ENCODE measurements around the gene PILRB.

PILRB gene

DNA sequence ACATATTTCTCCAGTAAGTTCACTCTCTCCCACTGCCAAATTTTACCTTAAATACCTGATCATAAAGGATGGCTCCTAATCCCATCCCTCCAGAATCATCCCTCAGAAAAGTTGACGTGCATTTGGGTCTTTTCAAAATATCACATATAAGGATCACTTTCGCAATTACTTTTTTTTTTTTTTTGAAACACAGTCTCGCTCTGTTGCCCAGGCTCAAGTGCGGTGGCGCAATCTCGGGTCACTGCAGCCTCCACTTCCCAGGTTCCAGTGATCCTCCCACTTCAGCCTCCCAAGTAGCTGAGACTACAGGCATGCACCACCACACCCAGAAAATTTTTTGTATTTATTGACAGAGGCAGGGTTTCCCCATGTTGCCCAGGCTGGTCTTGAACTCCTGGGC is 53.2 kb downstream of the PILRB start:
- no peak for DNase-seq

- no peak for DNase-seq
Measured at GRCh38 chr7:100413346-100413745, 55.4 kb downstream of the PILRB start.

GRCh38 chr7:100413889-100414288 is 56.0 kb downstream of the PILRB start:
- DNase-seq: no peak

DNA sequence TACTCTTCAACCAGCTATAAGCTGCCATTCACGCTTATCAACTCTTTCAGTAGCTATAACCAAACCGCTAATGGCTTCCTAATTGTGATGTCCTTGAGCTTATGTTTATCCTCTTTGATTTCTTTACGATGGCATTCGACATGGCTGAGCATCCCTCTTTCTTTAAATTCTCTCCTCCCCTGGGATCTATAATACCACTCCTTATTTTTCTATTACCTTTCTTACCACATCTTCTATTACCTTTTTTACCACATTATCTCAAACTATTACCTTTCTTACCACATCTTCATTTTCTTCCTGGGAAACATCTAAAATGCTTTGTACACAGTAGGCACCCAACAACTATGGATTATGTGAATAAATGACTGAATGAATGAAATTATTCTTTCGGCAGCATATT is 57.5 kb downstream of the PILRB start:
- no peak for DNase-seq

All from activated CD8-positive, alpha-beta memory T cell treated with anti-CD3 and anti-CD28 coated beads for 24 hours (primary cell).